Naive thymus-derived CD4-positive, alpha-beta T cell (primary cell): ENCODE measurements around the gene CPT1C. TPM values are rescaled to one million over a fixed set of nuclear protein-coding genes. Genes with fewer than 3 reads are reported as not detected.

Source experiments
- ATAC-seq: fragments of 150-1000 bp; cut with Tn5 transposase; 2 replicates; pipeline ENCODE4 v1.10.0; 2021; ENCODE audit warnings: mild to moderate bottlenecking, moderate library complexity
- CTCF ChIA-PET: fragments of 350-600 bp; sonication (Branson Sonifier 250); formaldehyde crosslinking; loops from one replicate; lab custom pipeline; 2021; ENCODE audit warnings: antibody characterized with exemption; lab: Charles Lee
- POLR2A ChIA-PET: fragments of 350-600 bp; sonication (Branson Sonifier 250); formaldehyde crosslinking; loops from one replicate; lab custom pipeline; 2021; ENCODE audit warnings: antibody characterized with exemption, inconsistent platforms; lab: Charles Lee
- DNase-seq, 9 donors: peaks; one replicate each; pipeline versions ENCODE4 v3.0.0 to v3.0.0-alpha.2; 2020 to 2022; ENCODE audit warnings: mixed read lengths in 1 of 9
- H3K27ac ChIP-seq: one replicate; pipeline ENCODE4 v1.7.0; 2013; ENCODE audit warnings: mild to moderate bottlenecking, low read depth, low read length, moderate library complexity
- H3K27me3 ChIP-seq, 2 donors: one replicate each; pipeline ENCODE4 v1.7.0; 2013; ENCODE audit warnings: low read length in 2 of 2, mild to moderate bottlenecking in 2 of 2, moderate library complexity in 2 of 2; ENCODE audit not compliant: control insufficient read depth in 2 of 2, insufficient read depth in 2 of 2
- H3K36me3 ChIP-seq, 3 experiments: 1 replicate in 2 of 3; 2 replicates in 1 of 3; pipeline ENCODE4 v1.7.0; 2013; ENCODE audit warnings: low read length in 3 of 3, mild to moderate bottlenecking in 3 of 3, moderate library complexity in 1 of 3; ENCODE audit not compliant: insufficient read depth in 3 of 3, control insufficient read depth in 2 of 3
- H3K4me1 ChIP-seq, 2 donors: one replicate each; pipeline ENCODE4 v1.7.0; 2013; ENCODE audit warnings: low read length in 2 of 2, mild to moderate bottlenecking in 2 of 2, moderate library complexity in 1 of 2; ENCODE audit not compliant: control insufficient read depth in 2 of 2, insufficient read depth in 2 of 2
- H3K4me3 ChIP-seq: 2 replicates; pipeline ENCODE4 v1.7.0; 2013; ENCODE audit warnings: mild to moderate bottlenecking, low read length
- H3K9me3 ChIP-seq, 3 experiments: 1 replicate in 2 of 3; 2 replicates in 1 of 3; pipeline ENCODE4 v1.7.0; 2013; ENCODE audit warnings: low read length in 3 of 3; ENCODE audit not compliant: control insufficient read depth in 2 of 3
- H3K27ac Mint-ChIP-seq, 9 donors: one replicate each; pipeline ENCODE4 v1.8.0; 2020 to 2022; ENCODE audit warnings: mixed read lengths in 9 of 9, mild to moderate bottlenecking in 8 of 9, moderate library complexity in 5 of 9, inconsistent platforms in 2 of 9
- H3K27me3 Mint-ChIP-seq, 5 donors: one replicate each; pipeline ENCODE4 v1.8.0; 2021 to 2022; ENCODE audit warnings: mixed read lengths in 5 of 5, mild to moderate bottlenecking in 1 of 5
- H3K36me3 Mint-ChIP-seq, 5 donors: one replicate each; pipeline ENCODE4 v1.8.0; 2020 to 2022; ENCODE audit warnings: mixed read lengths in 5 of 5, mild to moderate bottlenecking in 3 of 5, inconsistent platforms in 1 of 5
- H3K4me1 Mint-ChIP-seq, 7 donors: one replicate each; pipeline ENCODE4 v1.8.0; 2020 to 2022; ENCODE audit warnings: mixed read lengths in 7 of 7, mild to moderate bottlenecking in 3 of 7, inconsistent platforms in 1 of 7
- H3K4me3 Mint-ChIP-seq, 10 donors: one replicate each; pipeline ENCODE4 v1.8.0; 2020 to 2022; ENCODE audit warnings: mild to moderate bottlenecking in 10 of 10, mixed read lengths in 10 of 10, moderate library complexity in 6 of 10, inconsistent platforms in 2 of 10
- H3K9me3 Mint-ChIP-seq, 11 donors: one replicate each; pipeline ENCODE4 v1.8.0; 2020 to 2022; ENCODE audit warnings: mixed read lengths in 11 of 11, mild to moderate bottlenecking in 4 of 11, inconsistent platforms in 1 of 11, moderate library complexity in 1 of 11
- intact Hi-C, 2 donors: fragments of 100-400 bp; cut with micrococcal nuclease; formaldehyde crosslinking; loops; one replicate each; pipeline ENCODE4 v1.15.1; 2023
- polyA plus RNA-seq, 2 donors: library from polyadenylated mRNA; unstranded; fragments of 300-500 nt; fragmentation: Illumina TruSeq; gene quantifications; one replicate each; pipeline ENCODE4 v1.2.3, GENCODE V29; 2021
- total RNA-seq, 6 experiments: library from RNA in 5 of 6; stranded (reverse) in 5 of 6; gene quantifications; 1 replicate in 5 of 6; 2 replicates in 1 of 6; pipeline ENCODE4 v1.2.3 and lab custom pipeline; 2021 to 2026

The CPT1C gene
- total and polyA plus RNA-seq, 7 experiments from 2014 or later = 0.96 to 6.0 (median 1.6) TPM; not detected in 1

- ChIA-PET POLR2A (no interaction called here), CTCF (interaction anchor here (0.6 kb wide), 1 partner anchor 414 kb away, joined by 3 read pairs; no protein-coding TSS in a partner anchor)
- no peaks in the 10 kb centered on the region for H3K36me3 ChIP-seq
- Mint-ChIP-seq H3K4me3 (peak overlapping the region in 3 of 10 donors; percentile 25 to 31 (median 29)), H3K27me3 (no peaks in the 10 kb centered on the region), H3K4me1 (peaks cover 0 to 6% (median 0%) of the 10 kb centered on the region in 7 donors), H3K27ac (no peak overlapping the region), H3K9me3 (peaks cover 0 to 2% (median 0%) of the 10 kb centered on the region in 11 donors), H3K36me3 (no peaks in the 10 kb centered on the region)
- no peak overlapping the region for H3K27ac ChIP-seq
- peak in 7 of 9 donors; percentile 24 to 54 (median 33) for DNase-seq
- no peaks in the 10 kb centered on the region for H3K9me3 ChIP-seq
- no peak overlapping the region for H3K4me3 ChIP-seq
- H3K4me1 ChIP-seq = no peaks in the 10 kb centered on the region
- no peaks in the 10 kb centered on the region for H3K27me3 ChIP-seq
- ATAC-seq = peak; percentile 87
- intact Hi-C loops = no loop called here
Observed at GRCh38 chr19:49746206-49746958, 55.5 kb downstream of the CPT1C start.

- H3K36me3 Mint-ChIP-seq = no peaks in the 10 kb centered on the region
- Histone ChIP-seq H3K9me3 (no peaks in the 10 kb centered on the region), H3K27ac (no peak overlapping the region), H3K4me1 (no peaks in the 10 kb centered on the region), H3K27me3 (no peaks in the 10 kb centered on the region), H3K36me3 (no peaks in the 10 kb centered on the region), H3K4me3 (no peak overlapping the region)
- ATAC-seq (no peak), DNase-seq (no peak)
- H3K9me3 Mint-ChIP-seq = peaks cover 0 to 6% (median 0%) of the 10 kb centered on the region in 11 donors
- intact Hi-C loops = no loop called here
- POLR2A ChIA-PET = no interaction called here
- CTCF ChIA-PET = interaction anchor here (1.3 kb wide), 1 partner anchor 29 kb away, joined by 3 read pairs; no protein-coding TSS in a partner anchor
- H3K4me3 Mint-ChIP-seq = no peak overlapping the region
- no peak overlapping the region for H3K27ac Mint-ChIP-seq
- peaks cover 0 to 6% (median 0%) of the 10 kb centered on the region in 7 donors for H3K4me1 Mint-ChIP-seq
- H3K27me3 Mint-ChIP-seq = no peaks in the 10 kb centered on the region
Observed at GRCh38 chr19:49749055-49749716, 58.3 kb downstream of the CPT1C start.

- Mint-ChIP-seq H3K4me1 (peaks cover 0 to 6% (median 0%) of the 10 kb centered on the region in 7 donors), H3K27ac (no peak overlapping the region), H3K27me3 (no peaks in the 10 kb centered on the region), H3K9me3 (peaks cover 0 to 11% (median 2%) of the 10 kb centered on the region in 11 donors), H3K4me3 (no peak overlapping the region), H3K36me3 (peaks cover 0 to 3% (median 0%) of the 10 kb centered on the region in 5 donors)
- H3K4me3 ChIP-seq = no peak overlapping the region
- no peaks in the 10 kb centered on the region for H3K9me3 ChIP-seq
- ChIA-PET CTCF (no interaction called here), POLR2A (no interaction called here)
- intact Hi-C loops = no loop called here
- DNase-seq = no peak
- no peaks in the 10 kb centered on the region for H3K4me1 ChIP-seq
- ATAC-seq = no peak
- no peaks in the 10 kb centered on the region for H3K27me3 ChIP-seq
- no peak overlapping the region for H3K27ac ChIP-seq
- no peaks in the 10 kb centered on the region for H3K36me3 ChIP-seq
Observed at GRCh38 chr19:49749771-49750170, 58.9 kb downstream of the CPT1C start.

GRCh38 chr19:49752701-49753100 lies 61.8 kb downstream of the CPT1C start:
- ChIA-PET CTCF (no interaction called here), POLR2A (interaction anchor here (0.6 kb wide), 1 partner anchor 68 kb away, joined by 3 read pairs; no protein-coding TSS in a partner anchor)
- H3K27me3 ChIP-seq = no peaks in the 10 kb centered on the region
- Mint-ChIP-seq H3K36me3 (peaks cover 0 to 11% (median 0%) of the 10 kb centered on the region in 5 donors), H3K27me3 (peaks cover 0 to 1% (median 0%) of the 10 kb centered on the region in 5 donors), H3K4me1 (peaks cover 0 to 4% (median 0%) of the 10 kb centered on the region in 7 donors), H3K4me3 (no peak overlapping the region), H3K27ac (no peak overlapping the region), H3K9me3 (peaks cover 0 to 27% (median 3%) of the 10 kb centered on the region in 11 donors)
- no peak overlapping the region for H3K27ac ChIP-seq
- intact Hi-C loops = no loop called here
- peaks cover 0 to 5% (median 0%) of the 10 kb centered on the region in 3 experiments for H3K9me3 ChIP-seq
- no peak for DNase-seq
- no peaks in the 10 kb centered on the region for H3K36me3 ChIP-seq
- ATAC-seq = no peak
- H3K4me3 ChIP-seq = no peak overlapping the region
- H3K4me1 ChIP-seq = no peaks in the 10 kb centered on the region

GRCh38 chr19:49755956-49756355 lies 65.0 kb downstream of the CPT1C start:
- Histone ChIP-seq H3K36me3 (no peaks in the 10 kb centered on the region), H3K27me3 (no peaks in the 10 kb centered on the region), H3K4me3 (no peak overlapping the region), H3K4me1 (no peaks in the 10 kb centered on the region), H3K9me3 (peaks cover 0 to 5% (median 0%) of the 10 kb centered on the region in 3 experiments), H3K27ac (no peak overlapping the region)
- Mint-ChIP-seq H3K4me3 (no peak overlapping the region), H3K4me1 (no peaks in the 10 kb centered on the region), H3K36me3 (peaks cover 0 to 12% (median 0%) of the 10 kb centered on the region in 5 donors), H3K27ac (no peak overlapping the region), H3K27me3 (peaks cover 0 to 6% (median 0%) of the 10 kb centered on the region in 5 donors), H3K9me3 (peaks cover 0 to 28% (median 3%) of the 10 kb centered on the region in 11 donors)
- ChIA-PET POLR2A (no interaction called here), CTCF (no interaction called here)
- ATAC-seq (no peak), DNase-seq (no peak)
- intact Hi-C loops = no loop called here

- intact Hi-C loops = no loop called here
- DNase-seq (no peak), ATAC-seq (no peak)
- ChIA-PET CTCF (interaction anchor here (0.7 kb wide), 1 partner anchor 10 kb away, joined by 4 read pairs; no protein-coding TSS in a partner anchor), POLR2A (interaction anchor here (0.6 to 0.7 kb wide), 2 partner anchors 54 to 1426 kb away, joined by 3 to 4 read pairs; no protein-coding TSS in a partner anchor)
- Histone ChIP-seq H3K27ac (no peak overlapping the region), H3K4me1 (no peaks in the 10 kb centered on the region), H3K9me3 (peaks cover 0 to 5% (median 0%) of the 10 kb centered on the region in 3 experiments), H3K27me3 (no peaks in the 10 kb centered on the region), H3K4me3 (no peak overlapping the region), H3K36me3 (no peaks in the 10 kb centered on the region)
- Mint-ChIP-seq H3K27ac (no peak overlapping the region), H3K4me3 (no peak overlapping the region), H3K9me3 (peaks cover 0 to 24% (median 2%) of the 10 kb centered on the region in 11 donors), H3K36me3 (peaks cover 0 to 12% (median 0%) of the 10 kb centered on the region in 5 donors), H3K27me3 (peaks cover 0 to 6% (median 0%) of the 10 kb centered on the region in 5 donors), H3K4me1 (no peaks in the 10 kb centered on the region)
Observed at GRCh38 chr19:49758292-49758691, 67.4 kb downstream of the CPT1C start.
